ENCODE measurements around the gene PIP5K1B. TPM values are rescaled to one million over a fixed set of nuclear protein-coding genes. Genes with fewer than 3 reads are reported as not detected.

PIP5K1B gene
- total and polyA plus RNA-seq, 2 experiments from 2014 or later = 1.3 to 2.8 TPM

- no peak for TF ChIP-seq ETS1 (IDR thresholded peaks at IDR 0.05)
- TF ChIP-seq POLR2AphosphoS5 (IDR thresholded peaks at IDR 0.05; ENCODE audit: low read depth) = no peak
- TF ChIP-seq CTCF (conservative IDR thresholded peaks at IDR 0.05; ENCODE audit: low read depth in 2 of 2) = no peak
Measured at GRCh38 chr9:69056191-69056815, 351.3 kb downstream of the PIP5K1B start (continued).

GRCh38 chr9:69058101-69058500 is 353.1 kb downstream of the PIP5K1B start:
- Histone ChIP-seq H3F3A (replicated peaks; ENCODE audit: low read depth) (peaks cover 10% of the 10 kb centered on the region; the same call in 1 of the 2 replicates), H4K20me1 (replicated peaks; ENCODE audit: insufficient read depth) (no peaks in the 10 kb centered on the region), H3K4me3 (no peak overlapping the region), H2AFZ (no peak overlapping the region), H3K4me1 (ENCODE audit: insufficient read depth) (peaks cover 7% of the 10 kb centered on the region), H3K27me3 (ENCODE audit: insufficient read depth) (no peaks in the 10 kb centered on the region), H3K9me2 (ENCODE audit: insufficient read depth) (no peaks in the 10 kb centered on the region), H3K27ac (ENCODE audit: low read depth) (no peak overlapping the region), H3K36me3 (ENCODE audit: insufficient read depth) (peaks cover 4% of the 10 kb centered on the region; the same call in 1 of the 2 replicates), H3K79me2 (replicated peaks; ENCODE audit: insufficient read depth) (peaks cover 8% of the 10 kb centered on the region; the same call in 1 of the 2 replicates), H3K4me2 (no peak overlapping the region)
- DNase-seq (ENCODE audit: low spot score) (no peak), ATAC-seq (no peak)
- Mint-ChIP-seq H3K27ac (no peak overlapping the region), H3K36me3 (ENCODE audit: low read depth) (peaks cover 49% of the 10 kb centered on the region), H3K9me3 (no peaks in the 10 kb centered on the region), H3K27me3 (ENCODE audit: insufficient read depth, low read depth, poor library complexity) (peaks cover 5% of the 10 kb centered on the region), H3K4me1 (peaks cover 15% of the 10 kb centered on the region), H3K4me3 (no peak overlapping the region)
- TF ChIP-seq EZH2 (IDR thresholded peaks at IDR 0.05; ENCODE audit: low read depth, unreplicated experiment) = no peak
- TF ChIP-seq CTCF (conservative IDR thresholded peaks at IDR 0.05; ENCODE audit: low read depth in 2 of 2) = no peak
- no peak for TF ChIP-seq REST (IDR thresholded peaks at IDR 0.05; ENCODE audit: unreplicated experiment)
- TF ChIP-seq ZNF114 (CRISPR knock-in tag; IDR thresholded peaks at IDR 0.05) = no peak
- TF ChIP-seq NANOG (IDR thresholded peaks at IDR 0.05; ENCODE audit: borderline replicate concordance) = no peak
- TF ChIP-seq ZNF331 (CRISPR knock-in tag; IDR thresholded peaks at IDR 0.05; ENCODE audit: low read depth) = no peak
- no peak for TF ChIP-seq CREB1 (CRISPR knock-in tag; IDR thresholded peaks at IDR 0.05; ENCODE audit: low read depth)

All from GM23338 (cell line).